NK-92 treated with Interleukin-12 subunit alpha and Interleukin-12 subunit beta, amount 100 ng/mL, for 24 hours (cell line): ENCODE data around the gene IL36B.
A peak's percentile ranks its signal among the peaks of the same experiment; 100 is the strongest.

Source experiments
- DNase-seq: peaks from one replicate; lab custom pipeline; 2025; lab: John Stamatoyannopoulos, UW

The IL36B gene

GRCh38 chr2:113053666-113054065 is 999 bp upstream of the IL36B start:
- peak; percentile 12 for DNase-seq

GRCh38 chr2:113050921-113051895 is 1.5 kb downstream of the IL36B start:
- no peak for DNase-seq

DNA sequence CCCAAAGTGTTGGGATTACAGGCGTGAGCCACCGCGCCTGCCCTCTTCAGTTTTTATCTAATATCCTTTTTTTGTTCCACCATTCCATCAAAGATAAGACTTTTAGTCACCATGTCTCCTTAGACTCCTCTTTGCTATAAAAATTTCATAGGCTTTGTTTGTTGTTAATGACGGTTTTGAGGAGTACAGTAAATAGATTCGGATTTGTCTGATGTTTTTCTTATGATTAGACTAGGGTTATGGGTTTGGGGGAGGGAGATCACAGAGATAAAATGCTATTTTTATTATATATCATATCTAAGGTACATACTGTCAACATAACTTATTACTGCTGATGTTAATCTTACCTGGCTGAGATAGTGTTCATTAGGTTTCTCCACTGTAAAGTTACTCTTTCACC is 6.2 kb downstream of the IL36B start:
- no peak for DNase-seq

GRCh38 chr2:113041871-113042270 is 10.8 kb downstream of the IL36B start:
- DNase-seq, result no peak

GRCh38 chr2:113039719-113040118 is 12.9 kb downstream of the IL36B start:
- DNase-seq, result no peak

DNA sequence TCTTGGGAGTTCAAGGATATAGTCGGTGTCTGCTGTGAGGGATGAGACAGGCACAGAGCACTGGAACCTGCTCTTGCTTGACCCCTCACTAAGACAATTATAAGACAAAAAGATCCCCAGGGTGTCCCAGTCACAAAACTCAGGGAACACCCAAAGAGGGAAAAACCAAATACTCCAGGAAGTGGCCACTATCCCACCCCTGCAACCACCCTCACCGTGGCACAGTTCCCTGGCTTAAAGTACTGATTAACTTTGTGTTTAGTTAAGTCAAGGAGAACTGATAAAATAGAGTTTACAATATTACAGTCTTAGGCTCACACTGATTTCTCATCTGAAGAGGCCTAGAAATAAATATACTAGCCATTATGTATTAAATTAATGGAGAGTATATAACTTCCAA is 13.5 kb downstream of the IL36B start:
- no peak for DNase-seq

GRCh38 chr2:113038291-113038690 is 14.4 kb downstream of the IL36B start:
- no peak for DNase-seq

DNA sequence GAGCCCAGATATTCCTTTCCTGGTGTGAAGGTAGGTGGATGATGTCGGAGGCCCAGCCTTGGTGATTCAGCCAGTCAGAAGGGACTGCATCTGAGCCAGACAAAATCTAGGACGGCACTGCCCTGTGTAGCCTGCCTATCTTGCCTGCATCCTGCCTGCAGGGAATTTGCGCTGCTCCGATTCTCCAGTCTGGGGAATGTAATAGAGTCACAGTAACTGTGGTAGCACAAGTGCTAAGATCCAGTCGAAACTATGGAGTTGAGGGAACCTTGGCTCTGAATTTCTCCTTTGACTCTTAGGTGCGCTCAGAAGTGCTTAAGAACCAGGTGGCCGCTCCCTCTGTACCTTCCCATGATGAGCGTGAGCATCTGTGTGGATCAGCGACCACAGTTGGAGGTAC is 15.9 kb downstream of the IL36B start:
- no peak for DNase-seq

DNA sequence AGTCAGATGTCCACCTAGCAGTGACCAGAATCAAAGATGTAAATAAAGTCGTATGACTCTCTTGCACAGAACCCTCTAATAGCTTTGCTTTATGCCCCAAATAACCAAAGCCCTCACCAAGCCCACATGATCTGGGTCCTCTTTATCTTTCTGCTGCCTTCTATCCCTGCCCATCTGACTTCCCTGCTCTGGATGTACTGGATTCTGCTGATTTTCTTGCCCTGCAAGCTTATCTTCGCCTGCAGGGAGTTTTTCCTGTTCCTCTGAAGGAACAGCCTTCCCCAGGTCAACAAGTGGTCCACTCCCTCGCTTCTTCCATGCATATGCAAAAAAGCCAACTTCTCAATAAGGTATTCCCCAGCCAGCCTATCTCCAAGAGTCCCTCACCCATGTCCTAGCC is 18.7 kb downstream of the IL36B start:
- DNase-seq, result no peak

GRCh38 chr2:113032737-113033136 is 19.9 kb downstream of the IL36B start:
- no peak for DNase-seq

GRCh38 chr2:113028112-113028511 is 24.6 kb downstream of the IL36B start:
- no peak for DNase-seq

- DNase-seq, result no peak
These were observed 25.0 kb downstream of the IL36B start for GRCh38 chr2:113027691-113028090.

DNA sequence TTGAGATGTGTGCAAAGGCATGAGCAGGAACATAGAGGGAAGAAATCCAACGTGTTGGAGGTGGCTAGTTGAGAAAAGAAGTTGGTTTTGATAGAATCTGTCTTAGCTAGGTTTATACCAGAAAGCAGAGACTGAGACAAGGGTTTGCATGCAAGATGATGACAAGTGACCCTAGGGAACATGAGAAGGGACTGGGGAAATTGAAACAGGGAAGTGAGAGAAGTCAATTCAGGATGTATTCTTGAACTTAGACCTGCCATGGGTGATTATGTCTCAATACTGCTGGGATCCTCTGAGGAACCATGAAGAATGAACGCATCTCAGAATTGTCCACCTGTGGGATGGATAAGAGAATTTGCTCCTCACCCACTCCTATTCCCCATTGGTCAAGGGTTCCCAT is 26.9 kb downstream of the IL36B start:
- DNase-seq, result no peak

DNA sequence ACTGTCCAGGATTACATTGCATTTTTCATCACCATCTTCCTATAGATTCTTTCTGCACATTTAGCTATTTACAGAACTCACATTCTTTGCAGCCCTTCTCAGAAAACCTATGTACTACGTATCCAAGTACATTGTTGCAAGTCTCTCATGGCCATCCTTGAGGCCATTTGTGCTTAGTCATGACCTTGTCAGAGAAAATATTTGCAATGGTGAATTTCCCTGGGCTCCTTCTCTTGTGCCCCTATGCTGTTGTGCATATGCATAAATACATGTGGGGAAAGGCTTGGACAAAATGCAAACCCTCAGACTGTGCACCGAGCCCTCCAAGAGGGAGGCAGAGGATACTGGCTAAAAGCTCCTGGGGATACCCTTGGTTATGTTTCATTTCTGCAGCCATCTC is 27.9 kb downstream of the IL36B start:
- no peak for DNase-seq

DNA sequence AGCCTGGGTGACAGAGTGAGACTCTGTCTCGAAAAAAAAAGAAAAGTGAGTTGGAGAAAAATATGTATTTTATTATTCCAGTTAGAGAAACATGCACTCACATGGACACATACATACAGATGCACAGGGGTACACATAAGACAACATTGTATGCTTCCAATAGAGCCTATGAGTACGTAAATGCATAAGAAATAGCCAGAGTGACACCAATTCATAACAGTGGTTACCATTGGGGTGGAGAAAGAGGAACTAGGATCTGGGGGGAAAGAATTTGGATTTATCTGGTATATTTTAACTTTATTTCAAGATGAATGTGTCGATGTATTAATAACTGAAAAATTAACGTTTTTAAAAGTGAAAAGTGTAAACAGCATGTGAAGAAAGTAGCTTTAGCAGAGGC is 31.4 kb downstream of the IL36B start:
- DNase-seq, result no peak

- no peak for DNase-seq
These were observed 34.2 kb downstream of the IL36B start for GRCh38 chr2:113018509-113018908.

DNA sequence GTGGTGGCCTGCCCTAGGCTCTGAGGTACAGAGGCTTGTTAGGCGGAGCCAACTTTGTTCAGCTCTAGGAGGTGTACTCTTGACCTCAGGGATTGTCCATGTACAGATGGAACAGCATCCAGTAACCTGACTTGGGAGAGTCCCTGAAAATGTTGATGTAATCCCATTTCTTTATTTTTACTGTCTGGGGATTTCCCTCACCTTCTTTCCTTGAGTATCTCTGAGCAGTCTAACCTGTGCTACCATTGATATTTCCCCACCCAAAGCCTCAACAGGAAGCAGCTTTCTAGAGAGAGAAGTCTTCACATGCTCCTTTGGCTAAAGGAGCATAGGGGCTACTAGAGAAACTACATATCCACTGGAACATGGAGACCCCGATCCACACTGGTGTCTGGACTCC is 37.0 kb downstream of the IL36B start:
- no peak for DNase-seq

GRCh38 chr2:113015042-113015441 is 37.6 kb downstream of the IL36B start:
- no peak for DNase-seq

GRCh38 chr2:113014067-113014466 is 38.6 kb downstream of the IL36B start:
- DNase-seq, result no peak

DNA sequence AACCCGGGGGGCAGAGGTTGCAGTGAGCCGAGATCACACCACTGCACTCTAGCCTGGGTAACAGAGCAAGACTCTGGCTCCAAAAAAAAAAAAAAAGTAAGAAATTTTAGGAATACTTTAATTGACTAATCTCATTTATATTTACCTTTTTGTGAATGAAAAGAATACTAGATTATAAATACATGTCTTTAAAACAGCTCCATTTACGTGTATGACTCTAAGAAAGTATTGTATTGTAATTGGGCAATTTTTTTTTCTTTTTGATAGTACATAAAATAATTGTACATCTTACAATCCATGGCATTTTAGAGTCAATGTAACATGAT is 39.4 kb downstream of the IL36B start:
- no peak for DNase-seq

DNA sequence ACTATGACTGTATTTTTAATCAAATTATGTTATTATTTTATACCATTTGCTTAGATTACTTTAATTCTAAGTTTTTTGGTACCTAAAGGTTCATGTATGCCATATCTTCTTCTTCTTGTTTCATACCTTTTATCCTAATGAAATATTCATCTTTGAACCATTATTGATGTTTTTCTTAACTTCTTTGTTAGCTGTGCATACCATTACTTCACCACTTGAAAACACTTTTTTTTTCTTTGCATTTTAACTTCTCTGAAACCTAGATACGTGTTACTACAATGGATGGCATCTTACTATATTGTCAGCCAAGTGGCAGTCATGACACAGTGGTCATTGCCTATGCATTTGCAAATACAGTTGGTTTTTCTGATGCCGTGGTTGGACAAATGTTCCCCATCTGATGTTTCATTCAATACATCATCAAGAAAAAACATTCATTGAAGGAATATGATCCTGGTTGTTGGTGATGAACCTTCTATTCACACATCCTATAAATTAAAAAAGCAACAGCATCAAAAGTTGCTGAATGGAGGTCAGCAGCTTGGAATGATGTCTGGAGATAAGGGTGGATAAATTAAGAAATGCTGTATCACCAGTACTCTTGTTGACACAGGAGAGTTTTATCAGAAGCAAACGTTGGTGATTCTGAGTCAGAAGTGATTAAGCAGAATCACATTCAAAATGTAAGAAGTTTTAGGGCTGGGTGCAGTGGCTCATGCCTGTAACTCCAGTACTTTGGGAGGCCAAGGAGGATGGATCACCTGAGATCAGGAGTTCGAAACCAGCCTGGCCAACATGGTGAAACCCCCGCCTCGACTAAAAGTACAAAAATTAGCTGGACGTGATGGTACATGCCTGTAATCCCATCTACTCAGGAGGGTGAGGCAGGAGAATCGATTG is 40.0 kb downstream of the IL36B start:
- no peak for DNase-seq

GRCh38 chr2:113011108-113011507 is 41.6 kb downstream of the IL36B start:
- no peak for DNase-seq

- no peak for DNase-seq
These were observed 42.6 kb downstream of the IL36B start for GRCh38 chr2:113010088-113010487.
